ENCODE results near the gene ANKUB1.

ANKUB1 gene

GRCh38 chr3:149800693-149801092, 8.3 kb upstream of the ANKUB1 start:
- no peak overlapping the region for H2AFZ ChIP-seq (ENCODE audit: low read depth)

DNA sequence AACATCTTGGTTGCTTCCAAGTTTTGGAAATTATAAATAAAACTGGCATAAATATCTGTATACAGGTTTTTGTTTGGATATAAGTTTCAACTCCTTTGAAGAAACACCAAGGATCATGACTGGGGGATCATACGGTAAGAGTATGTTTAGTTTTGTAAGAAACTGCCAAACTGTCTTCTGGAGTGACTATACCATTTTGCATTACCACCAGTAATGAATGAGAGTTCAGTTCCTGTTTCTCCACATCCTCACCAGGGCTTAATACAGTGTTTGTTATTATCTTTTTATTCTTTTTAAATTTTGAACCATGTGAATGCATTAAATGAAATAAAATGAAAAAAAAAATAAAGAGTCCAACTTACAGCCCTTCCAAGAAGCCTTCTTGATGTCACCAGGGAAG, 3.7 kb upstream of the ANKUB1 start:
- no peak for TF ChIP-seq CTCF (conservative IDR thresholded peaks at IDR 0.05; ENCODE audit: low read depth, low read length)

More at GRCh38 chr3:149800693-149801092, 8.3 kb upstream of the ANKUB1 start:
- Histone ChIP-seq H3K4me1 (ENCODE audit: low read depth, poor library complexity, severe bottlenecking) (peaks cover under 1% of the 10 kb centered on the region), H3K36me3 (ENCODE audit: insufficient read depth) (no peaks in the 10 kb centered on the region), H3K27ac (no peak overlapping the region), H3K27me3 (ENCODE audit: insufficient read depth, low read depth) (no peaks in the 10 kb centered on the region), H4K20me1 (ENCODE audit: insufficient read depth) (no peaks in the 10 kb centered on the region), H3K79me2 (ENCODE audit: insufficient read depth, low read depth) (no peaks in the 10 kb centered on the region), H3K4me2 (no peak overlapping the region), H3K4me3 (IDR thresholded peaks at IDR 0.05; ENCODE audit: insufficient read depth, low read depth, low read length) (no peak overlapping the region), H3K9ac (no peak overlapping the region)
- TF ChIP-seq CTCF (conservative IDR thresholded peaks at IDR 0.05; ENCODE audit: low read depth, low read length), result no peak

DNA sequence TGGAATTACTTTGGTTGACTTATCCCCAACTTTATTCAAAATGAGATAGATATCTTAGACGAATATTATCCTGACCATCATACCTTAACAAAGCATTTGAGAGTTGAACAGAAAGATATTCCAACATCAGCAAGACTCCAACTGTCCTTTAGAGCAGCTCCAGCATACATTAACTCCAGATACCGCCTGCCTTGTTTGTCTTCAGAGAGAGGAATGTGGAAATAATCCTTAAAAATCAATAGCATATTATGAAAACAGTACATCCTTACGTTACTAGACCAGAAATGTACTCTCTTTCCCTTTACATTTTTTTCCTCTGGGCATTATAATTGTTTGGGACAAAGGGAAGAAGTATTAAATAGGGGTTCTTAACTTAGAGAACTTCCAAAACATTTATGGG, 1.7 kb downstream of the ANKUB1 start:
- no peaks in the 10 kb centered on the region for H3K36me3 ChIP-seq (ENCODE audit: insufficient read depth)
- H3K27me3 ChIP-seq (ENCODE audit: insufficient read depth, low read depth), result no peaks in the 10 kb centered on the region
- H3K4me3 ChIP-seq (IDR thresholded peaks at IDR 0.05; ENCODE audit: insufficient read depth, low read depth, low read length), result no peak overlapping the region
- no peaks in the 10 kb centered on the region for H3K4me1 ChIP-seq (ENCODE audit: low read depth, poor library complexity, severe bottlenecking)
- no peak overlapping the region for H3K4me2 ChIP-seq
- H3K79me2 ChIP-seq (ENCODE audit: insufficient read depth, low read depth), result no peaks in the 10 kb centered on the region
- no peaks in the 10 kb centered on the region for H4K20me1 ChIP-seq (ENCODE audit: insufficient read depth)
- H3K27ac ChIP-seq, result no peak overlapping the region
- TF ChIP-seq CTCF (conservative IDR thresholded peaks at IDR 0.05; ENCODE audit: low read depth, low read length), result no peak
- no peak overlapping the region for H3K9ac ChIP-seq
- no peak overlapping the region for H2AFZ ChIP-seq (ENCODE audit: low read depth)

More for the DNA sequence above, 3.7 kb upstream of the ANKUB1 start:
- Histone ChIP-seq H3K36me3 (ENCODE audit: insufficient read depth) (no peaks in the 10 kb centered on the region), H3K4me3 (IDR thresholded peaks at IDR 0.05; ENCODE audit: insufficient read depth, low read depth, low read length) (no peak overlapping the region), H3K4me1 (ENCODE audit: low read depth, poor library complexity, severe bottlenecking) (no peaks in the 10 kb centered on the region), H3K4me2 (no peak overlapping the region), H3K9ac (no peak overlapping the region), H2AFZ (ENCODE audit: low read depth) (no peak overlapping the region), H3K79me2 (ENCODE audit: insufficient read depth, low read depth) (no peaks in the 10 kb centered on the region), H3K27ac (no peak overlapping the region), H4K20me1 (ENCODE audit: insufficient read depth) (no peaks in the 10 kb centered on the region), H3K27me3 (ENCODE audit: insufficient read depth, low read depth) (no peaks in the 10 kb centered on the region)

DNA sequence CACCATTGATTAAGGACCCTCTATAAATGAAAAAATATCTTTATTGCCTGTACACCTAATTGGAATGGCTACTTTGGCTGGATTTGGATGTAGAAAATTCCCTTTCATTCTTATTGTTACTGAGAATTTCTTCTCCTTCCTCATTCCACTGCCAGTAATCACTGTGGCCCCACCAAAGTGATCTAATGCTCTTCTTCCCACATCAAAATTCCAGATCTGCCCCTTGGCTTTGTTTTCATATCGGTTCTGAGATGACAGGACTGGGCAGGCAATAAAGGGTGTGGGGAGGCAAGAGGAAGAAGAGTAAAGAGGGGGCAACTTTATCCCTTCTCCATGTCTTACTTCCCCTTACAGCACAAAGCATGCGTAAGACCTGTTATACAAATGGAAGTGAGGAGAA, 2.1 kb downstream of the ANKUB1 start:
- Histone ChIP-seq H3K36me3 (ENCODE audit: insufficient read depth) (no peaks in the 10 kb centered on the region), H3K79me2 (ENCODE audit: insufficient read depth, low read depth) (no peaks in the 10 kb centered on the region), H3K4me2 (no peak overlapping the region), H3K27ac (no peak overlapping the region), H3K27me3 (ENCODE audit: insufficient read depth, low read depth) (no peaks in the 10 kb centered on the region), H3K4me3 (IDR thresholded peaks at IDR 0.05; ENCODE audit: insufficient read depth, low read depth, low read length) (no peak overlapping the region), H2AFZ (ENCODE audit: low read depth) (no peak overlapping the region), H4K20me1 (ENCODE audit: insufficient read depth) (no peaks in the 10 kb centered on the region), H3K4me1 (ENCODE audit: low read depth, poor library complexity, severe bottlenecking) (no peaks in the 10 kb centered on the region), H3K9ac (no peak overlapping the region)
- no peak for TF ChIP-seq CTCF (conservative IDR thresholded peaks at IDR 0.05; ENCODE audit: low read depth, low read length)

All from KMS-11 (cell line).